ENCODE results near the gene SNX11. TPM values are rescaled to one million over a fixed set of nuclear protein-coding genes. Genes with fewer than 3 reads are reported as not detected.

SNX11 gene
- total and polyA plus RNA-seq, 5 donors from 2014 or later, result 15.1 to 22.8 (median 20.8) TPM

- no peak for DNase-seq
- Histone ChIP-seq H3K9me3 (ENCODE audit: control insufficient read depth in 2 of 2, low read length in 2 of 2) (no peaks in the 10 kb centered on the region), H3K27me3 (ENCODE audit: control insufficient read depth, insufficient read depth, low read length) (no peaks in the 10 kb centered on the region), H3K36me3 (ENCODE audit: control insufficient read depth, insufficient read depth, low read length) (no peaks in the 10 kb centered on the region), H3K4me1 (ENCODE audit: control insufficient read depth, insufficient read depth, low read length, poor library complexity, severe bottlenecking) (peaks cover 14% of the 10 kb centered on the region), H3K4me3 (ENCODE audit: low read depth, low read length) (peak overlapping the region; percentile 55), H3K27ac (ENCODE audit: insufficient read depth, low read length, poor library complexity, severe bottlenecking) (no peak overlapping the region)
- Mint-ChIP-seq H3K36me3 (no peaks in the 10 kb centered on the region), H3K4me3 (peak overlapping the region; percentile 90 to 93 (median 92)), H3K27ac (peak overlapping the region in 2 of 3 donors; percentile 45 to 71), H3K27me3 (peaks cover 6% of the 10 kb centered on the region), H3K9me3 (no peaks in the 10 kb centered on the region), H3K4me1 (peaks cover 12 to 59% (median 24%) of the 10 kb centered on the region in 4 donors)
- ATAC-seq (ENCODE audit: low read depth in 2 of 2), result no peak
Measured at GRCh38 chr17:48100591-48101011, 7.0 kb upstream of the SNX11 start.

- H3K27me3 Mint-ChIP-seq, result peaks cover 6% of the 10 kb centered on the region
- ATAC-seq (ENCODE audit: low read depth in 2 of 2), result peak; percentile 97 to 98
Measured at GRCh38 chr17:48101012-48101720, 6.4 kb upstream of the SNX11 start, which contains the start of gene CBX1. Gene CBX1, minus strand, starts transcription at chr17:48101478. Its CDS starts 24,474 bp downstream, at chr17:48077004.

GRCh38 chr17:48102043-48102750 is 5.4 kb upstream of the SNX11 start:
- Mint-ChIP-seq H3K4me1 (peaks cover 12 to 64% (median 28%) of the 10 kb centered on the region in 4 donors), H3K4me3 (peak overlapping the region; percentile 39 to 92 (median 83)), H3K36me3 (no peaks in the 10 kb centered on the region), H3K27me3 (peaks cover 10% of the 10 kb centered on the region), H3K27ac (peak overlapping the region in 1 of 3 donors; percentile 14), H3K9me3 (no peaks in the 10 kb centered on the region)
- Histone ChIP-seq H3K9me3 (ENCODE audit: control insufficient read depth in 2 of 2, low read length in 2 of 2) (no peaks in the 10 kb centered on the region), H3K27ac (ENCODE audit: insufficient read depth, low read length, poor library complexity, severe bottlenecking) (no peak overlapping the region), H3K4me1 (ENCODE audit: control insufficient read depth, insufficient read depth, low read length, poor library complexity, severe bottlenecking) (peaks cover 22% of the 10 kb centered on the region), H3K36me3 (ENCODE audit: control insufficient read depth, insufficient read depth, low read length) (no peaks in the 10 kb centered on the region), H3K4me3 (ENCODE audit: low read depth, low read length) (no peak overlapping the region), H3K27me3 (ENCODE audit: control insufficient read depth, insufficient read depth, low read length) (no peaks in the 10 kb centered on the region)
- ATAC-seq (ENCODE audit: low read depth in 2 of 2), result no peak
- no peak for DNase-seq

More at GRCh38 chr17:48101012-48101720, 6.4 kb upstream of the SNX11 start, which contains the start of gene CBX1:
- peak; percentile 87 to 97 (median 93) for DNase-seq
- Mint-ChIP-seq H3K4me1 (peaks cover 12 to 58% (median 24%) of the 10 kb centered on the region in 4 donors), H3K4me3 (peak within 1 kb of the TSS; percentile 90 to 93 (median 92)), H3K27ac (peak within 1 kb of the TSS; percentile 45 to 89 (median 87)), H3K9me3 (no peaks in the 10 kb centered on the region), H3K36me3 (no peaks in the 10 kb centered on the region)
- peak within 1 kb of the TSS; percentile 72 for H3K4me3 ChIP-seq (ENCODE audit: low read depth, low read length)
- H3K27me3 ChIP-seq (ENCODE audit: control insufficient read depth, insufficient read depth, low read length), result no peaks in the 10 kb centered on the region
- no peaks in the 10 kb centered on the region for H3K36me3 ChIP-seq (ENCODE audit: control insufficient read depth, insufficient read depth, low read length)
- peak within 1 kb of the TSS; percentile 63 for H3K27ac ChIP-seq (ENCODE audit: insufficient read depth, low read length, poor library complexity, severe bottlenecking)
- no peaks in the 10 kb centered on the region for H3K9me3 ChIP-seq (ENCODE audit: control insufficient read depth in 2 of 2, low read length in 2 of 2)
- peaks cover 14% of the 10 kb centered on the region for H3K4me1 ChIP-seq (ENCODE audit: control insufficient read depth, insufficient read depth, low read length, poor library complexity, severe bottlenecking)

GRCh38 chr17:48102798-48103715 is 4.5 kb upstream of the SNX11 start:
- Mint-ChIP-seq H3K9me3 (no peaks in the 10 kb centered on the region), H3K27me3 (peaks cover 12% of the 10 kb centered on the region), H3K4me3 (peak overlapping the region; percentile 12 to 92 (median 76)), H3K27ac (no peak overlapping the region), H3K4me1 (peaks cover 9 to 65% (median 31%) of the 10 kb centered on the region in 4 donors), H3K36me3 (no peaks in the 10 kb centered on the region)
- no peak overlapping the region for H3K27ac ChIP-seq (ENCODE audit: insufficient read depth, low read length, poor library complexity, severe bottlenecking)
- H3K9me3 ChIP-seq (ENCODE audit: control insufficient read depth in 2 of 2, low read length in 2 of 2), result no peaks in the 10 kb centered on the region
- H3K4me3 ChIP-seq (ENCODE audit: low read depth, low read length), result no peak overlapping the region
- H3K4me1 ChIP-seq (ENCODE audit: control insufficient read depth, insufficient read depth, low read length, poor library complexity, severe bottlenecking), result peaks cover 25% of the 10 kb centered on the region
- H3K27me3 ChIP-seq (ENCODE audit: control insufficient read depth, insufficient read depth, low read length), result no peaks in the 10 kb centered on the region
- no peak for ATAC-seq (ENCODE audit: low read depth in 2 of 2)
- H3K36me3 ChIP-seq (ENCODE audit: control insufficient read depth, insufficient read depth, low read length), result no peaks in the 10 kb centered on the region
- DNase-seq, result peak in 1 of 3 donors; percentile 65

- H3K9me3 ChIP-seq (ENCODE audit: control insufficient read depth in 2 of 2, low read length in 2 of 2), result no peaks in the 10 kb centered on the region
- Mint-ChIP-seq H3K4me3 (peak overlapping the region in 3 of 4 donors; percentile 36 to 84 (median 53)), H3K27ac (no peak overlapping the region), H3K36me3 (no peaks in the 10 kb centered on the region), H3K9me3 (no peaks in the 10 kb centered on the region), H3K4me1 (peaks cover 16 to 64% (median 35%) of the 10 kb centered on the region in 4 donors), H3K27me3 (peaks cover 12% of the 10 kb centered on the region)
- no peak for ATAC-seq (ENCODE audit: low read depth in 2 of 2)
- no peaks in the 10 kb centered on the region for H3K27me3 ChIP-seq (ENCODE audit: control insufficient read depth, insufficient read depth, low read length)
- H3K4me1 ChIP-seq (ENCODE audit: control insufficient read depth, insufficient read depth, low read length, poor library complexity, severe bottlenecking), result peaks cover 31% of the 10 kb centered on the region
- no peaks in the 10 kb centered on the region for H3K36me3 ChIP-seq (ENCODE audit: control insufficient read depth, insufficient read depth, low read length)
- no peak overlapping the region for H3K4me3 ChIP-seq (ENCODE audit: low read depth, low read length)
- peak in 1 of 3 donors; percentile 52 for DNase-seq
- no peak overlapping the region for H3K27ac ChIP-seq (ENCODE audit: insufficient read depth, low read length, poor library complexity, severe bottlenecking)
Measured at GRCh38 chr17:48104440-48104839, 3.1 kb upstream of the SNX11 start.

GRCh38 chr17:48106802-48107136 is 797 bp upstream of the SNX11 start:
- H3K27me3 ChIP-seq (ENCODE audit: control insufficient read depth, insufficient read depth, low read length), result no peaks in the 10 kb centered on the region
- ATAC-seq (ENCODE audit: low read depth in 2 of 2) (no peak), DNase-seq (no peak)
- H3K4me1 ChIP-seq (ENCODE audit: control insufficient read depth, insufficient read depth, low read length, poor library complexity, severe bottlenecking), result peaks cover 27% of the 10 kb centered on the region
- peaks cover 25 to 66% (median 39%) of the 10 kb centered on the region in 4 donors for H3K4me1 Mint-ChIP-seq
- H3K4me3 ChIP-seq (ENCODE audit: low read depth, low read length), result peak overlapping the region; percentile 98
- peak overlapping the region in 2 of 3 donors; percentile 96 for H3K27ac Mint-ChIP-seq
- no peaks in the 10 kb centered on the region for H3K9me3 ChIP-seq (ENCODE audit: control insufficient read depth in 2 of 2, low read length in 2 of 2)
- H3K36me3 Mint-ChIP-seq, result no peaks in the 10 kb centered on the region
- peak overlapping the region; percentile 93 to 99 (median 98) for H3K4me3 Mint-ChIP-seq
- H3K27me3 Mint-ChIP-seq, result peaks cover 12% of the 10 kb centered on the region
- peak overlapping the region; percentile 89 for H3K27ac ChIP-seq (ENCODE audit: insufficient read depth, low read length, poor library complexity, severe bottlenecking)
- no peaks in the 10 kb centered on the region for H3K9me3 Mint-ChIP-seq
- H3K36me3 ChIP-seq (ENCODE audit: control insufficient read depth, insufficient read depth, low read length), result no peaks in the 10 kb centered on the region

GRCh38 chr17:48110761-48111160 is 3.2 kb downstream of the SNX11 start:
- no peak for DNase-seq
- no peaks in the 10 kb centered on the region for H3K9me3 Mint-ChIP-seq
- peaks cover 29 to 61% (median 50%) of the 10 kb centered on the region in 4 donors for H3K4me1 Mint-ChIP-seq
- H3K4me1 ChIP-seq (ENCODE audit: control insufficient read depth, insufficient read depth, low read length, poor library complexity, severe bottlenecking), result peaks cover 43% of the 10 kb centered on the region
- no peaks in the 10 kb centered on the region for H3K27me3 ChIP-seq (ENCODE audit: control insufficient read depth, insufficient read depth, low read length)
- H3K9me3 ChIP-seq (ENCODE audit: control insufficient read depth in 2 of 2, low read length in 2 of 2), result no peaks in the 10 kb centered on the region
- H3K36me3 Mint-ChIP-seq, result no peaks in the 10 kb centered on the region
- H3K4me3 ChIP-seq (ENCODE audit: low read depth, low read length), result no peak overlapping the region
- ATAC-seq (ENCODE audit: low read depth in 2 of 2), result no peak
- peak overlapping the region; percentile 15 for H3K27ac ChIP-seq (ENCODE audit: insufficient read depth, low read length, poor library complexity, severe bottlenecking)
- peaks cover 6% of the 10 kb centered on the region for H3K27me3 Mint-ChIP-seq
- peak overlapping the region; percentile 73 to 89 (median 89) for H3K27ac Mint-ChIP-seq
- peak overlapping the region in 3 of 4 donors; percentile 20 to 98 (median 62) for H3K4me3 Mint-ChIP-seq
- H3K36me3 ChIP-seq (ENCODE audit: control insufficient read depth, insufficient read depth, low read length), result no peaks in the 10 kb centered on the region
